Esophagus muscularis mucosa (tissue), 4 donors: ENCODE measurements around the gene HLA-DMA. TPM values are rescaled to one million over a fixed set of nuclear protein-coding genes. Genes with fewer than 3 reads are reported as not detected.

Source experiments
- DNase-seq: peaks from one replicate; pipeline ENCODE4 v3.0.0-alpha.2; 2017; ENCODE audit errors: extremely low spot score
- H3K27ac ChIP-seq, 4 donors: fragments of 200-600 bp; sonication (generic); replicated peaks in 1 of 4; 1 replicate in 3 of 4; 2 replicates in 1 of 4; pipeline ENCODE4 v1.5.1; 2016 to 2019; ENCODE audit warnings: mild to moderate bottlenecking in 1 of 4
- H3K27me3 ChIP-seq, 4 donors: fragments of 200-600 bp; sonication (generic); one replicate each; pipeline versions ENCODE4 v1.5.1 to v1.6.0; 2016 to 2019
- H3K36me3 ChIP-seq, 4 donors: fragments of 200-600 bp; sonication (generic); one replicate each; pipeline ENCODE4 v1.5.1; 2016 to 2019
- H3K4me1 ChIP-seq, 4 donors: fragments of 200-600 bp; sonication (generic); one replicate each; pipeline ENCODE4 v1.5.1; 2016 to 2019
- H3K4me3 ChIP-seq, 4 donors: fragments of 200-600 bp; sonication (generic); 1 replicate in 2 of 4; 2 replicates in 2 of 4; pipeline ENCODE4 v1.5.1; 2016 to 2019; ENCODE audit warnings: mild to moderate bottlenecking in 4 of 4, moderate library complexity in 1 of 4
- H3K9me3 ChIP-seq, 4 donors: fragments of 200-600 bp; sonication (generic); 1 replicate in 3 of 4; 2 replicates in 1 of 4; pipeline ENCODE4 v1.5.1; 2016 to 2019
- CTCF ChIP-seq, 3 experiments: fragments of 200-600 bp in 2 of 3; fragments of 450-650 bp in 1 of 3; sonication (generic) in 2 of 3; IDR thresholded peaks; one replicate each; pipeline ENCODE4 v1.5.1; 2017 to 2019; ENCODE audit warnings: antibody characterized with exemption in 3 of 3, mild to moderate bottlenecking in 2 of 3, moderate library complexity in 1 of 3
- EP300 ChIP-seq: sonication (generic); formaldehyde crosslinking; IDR thresholded peaks from one replicate; pipeline ENCODE4 v1.6.1; 2017; ENCODE audit warnings: antibody characterized with exemption
- POLR2A ChIP-seq: fragments of 450-650 bp; IDR thresholded peaks from one replicate; pipeline ENCODE4 v1.6.1; 2017; ENCODE audit warnings: antibody characterized with exemption, moderate library complexity, mild to moderate bottlenecking, low read depth
- POLR2AphosphoS5 ChIP-seq, 2 donors: sonication (generic); formaldehyde crosslinking; IDR thresholded peaks; one replicate each; pipeline ENCODE4 v1.6.1; 2017; ENCODE audit warnings: antibody characterized with exemption in 2 of 2
- WGBS: methylation state at CpG from one replicate; pipeline ENCODE4 v1.1.5; 2018; 5-methylcytosine and 5-hydroxymethylcytosine counted together
- intact Hi-C: fragments of 100-400 bp; cut with DNase I; formaldehyde crosslinking; loops from one replicate; pipeline ENCODE4 v1.15.1; 2023
- total RNA-seq, 4 donors: library from RNA; depleted of rRNA; stranded (reverse); fragments of >200 nt; gene quantifications; one replicate each; pipeline versions ENCODE4 v1.1.0 to v1.2.1, GENCODE V29; 2016

Gene HLA-DMA
- total RNA-seq, 4 donors from 2014 or later: 17.2 to 26.0 (median 21.6) TPM

- Histone ChIP-seq H3K4me3 (no peak overlapping the region), H3K27me3 (no peaks in the 10 kb centered on the region), H3K9me3 (no peaks in the 10 kb centered on the region), H3K36me3 (no peaks in the 10 kb centered on the region), H3K27ac (no peak overlapping the region), H3K4me1 (no peaks in the 10 kb centered on the region)
- TF ChIP-seq POLR2AphosphoS5 (IDR thresholded peaks at IDR 0.05) (no peak), EP300 (no peak), POLR2A (no peak), CTCF (IDR thresholded peaks at IDR 0.05) (no peak)
- DNase-seq: no peak
- WGBS: 77% methylated on average over 2 of the region's 2 CpGs
- intact Hi-C loops: no loop called here
These were observed 44.0 kb downstream of the HLA-DMA start for GRCh38 chr6:32908897-32909296.

GRCh38 chr6:32906539-32906938 lies 46.4 kb downstream of the HLA-DMA start:
- 71% methylated on average over 1 of the region's 1 CpG for WGBS
- Histone ChIP-seq H3K36me3 (no peaks in the 10 kb centered on the region), H3K27ac (no peak overlapping the region), H3K27me3 (no peaks in the 10 kb centered on the region), H3K9me3 (no peaks in the 10 kb centered on the region), H3K4me3 (no peak overlapping the region), H3K4me1 (no peaks in the 10 kb centered on the region)
- intact Hi-C loops: no loop called here
- TF ChIP-seq CTCF (IDR thresholded peaks at IDR 0.05): no peak
- TF ChIP-seq POLR2AphosphoS5 (IDR thresholded peaks at IDR 0.05): no peak
- TF ChIP-seq POLR2A: no peak
- no peak for TF ChIP-seq EP300
- no peak for DNase-seq

- DNase-seq: no peak
- intact Hi-C loops: no loop called here
- H3K27me3 ChIP-seq: no peaks in the 10 kb centered on the region
- no peaks in the 10 kb centered on the region for H3K9me3 ChIP-seq
- H3K4me1 ChIP-seq: no peaks in the 10 kb centered on the region
- WGBS: 51% methylated on average over 2 of the region's 2 CpGs
- TF ChIP-seq POLR2A (no peak), EP300 (no peak), CTCF (IDR thresholded peaks at IDR 0.05) (no peak), POLR2AphosphoS5 (IDR thresholded peaks at IDR 0.05) (no peak)
- peaks cover 0 to 7% (median 0%) of the 10 kb centered on the region in 4 donors for H3K36me3 ChIP-seq
- no peak overlapping the region for H3K4me3 ChIP-seq
- no peak overlapping the region for H3K27ac ChIP-seq
These were observed 47.8 kb downstream of the HLA-DMA start for GRCh38 chr6:32905078-32905477.

GRCh38 chr6:32903952-32904351 lies 48.9 kb downstream of the HLA-DMA start:
- H3K27ac ChIP-seq: no peak overlapping the region
- no peak overlapping the region for H3K4me3 ChIP-seq

More at GRCh38 chr6:32903952-32904351, 48.9 kb downstream of the HLA-DMA start:
- peaks cover 0 to 7% (median 0%) of the 10 kb centered on the region in 4 donors for H3K36me3 ChIP-seq
- no peaks in the 10 kb centered on the region for H3K9me3 ChIP-seq
- no peak for DNase-seq
- intact Hi-C loops: no loop called here
- H3K27me3 ChIP-seq: no peaks in the 10 kb centered on the region
- TF ChIP-seq POLR2AphosphoS5 (IDR thresholded peaks at IDR 0.05): no peak
- TF ChIP-seq CTCF (IDR thresholded peaks at IDR 0.05): no peak
- TF ChIP-seq EP300: no peak
- no peak for TF ChIP-seq POLR2A
- H3K4me1 ChIP-seq: no peaks in the 10 kb centered on the region

Other genes starting within 250 kb of the HLA-DMA start
- gene HLA-DQA2, start 211.7 kb downstream of the HLA-DMA start, total RNA-seq: 1 to 10 TPM in 1 of 4 donors, under 1 TPM in 2, not detected in 1; 0.40 to 3.2 (median 0.42) TPM
- gene HLA-DQB2, start 189.6 kb downstream of the HLA-DMA start, total RNA-seq: 1 to 10 TPM in 2 of 4 donors, under 1 TPM in 2; 0.33 to 1.7 (median 0.86) TPM
- under 1 TPM in 3 of 4 donors, not detected in 1; 0.19 to 0.33 (median 0.29) TPM for gene HLA-DOB, start 136.1 kb downstream of the HLA-DMA start, total RNA-seq
- gene TAP2, start 114.4 kb downstream of the HLA-DMA start, total RNA-seq: 10 to 100 TPM in 3 of 4 donors, 1 to 10 TPM in 1; 8.6 to 16.3 (median 13.4) TPM
- 10 to 100 TPM; 25.7 to 38.4 (median 32.4) TPM for gene PSMB8, start 109.0 kb downstream of the HLA-DMA start, total RNA-seq
- 10 to 100 TPM; 28.7 to 45.7 (median 34.8) TPM for gene TAP1, start 99.4 kb downstream of the HLA-DMA start, total RNA-seq
- gene PSMB9, start 98.9 kb downstream of the HLA-DMA start, total RNA-seq: 10 to 100 TPM in 3 of 4 donors, 1 to 10 TPM in 1; 9.1 to 26.2 (median 20.5) TPM
- gene HLA-DMB, start 12.1 kb downstream of the HLA-DMA start, total RNA-seq: 10 to 100 TPM in 2 of 4 donors, 1 to 10 TPM in 2; 8.0 to 17.2 (median 11.0) TPM
- gene BRD2, start 15.5 kb upstream of the HLA-DMA start, total RNA-seq: 100 to 1,000 TPM; 107 to 148 (median 118) TPM
- gene HLA-DOA, start 56.5 kb upstream of the HLA-DMA start, total RNA-seq: 10 to 100 TPM in 2 of 4 donors, 1 to 10 TPM in 2; 3.8 to 11.5 (median 8.3) TPM
- 10 to 100 TPM; 28.5 to 91.3 (median 65.9) TPM for gene HLA-DPA1, start 120.6 kb upstream of the HLA-DMA start, total RNA-seq
- gene HLA-DPB1, start 122.9 kb upstream of the HLA-DMA start, total RNA-seq: 10 to 100 TPM; 38.6 to 95.8 (median 61.7) TPM
- 1 to 10 TPM in 1 of 4 donors, under 1 TPM in 2, not detected in 1; 0.17 to 1.1 (median 0.19) TPM for gene COL11A2, start 239.4 kb upstream of the HLA-DMA start, total RNA-seq
- gene RXRB, start 247.6 kb upstream of the HLA-DMA start, total RNA-seq: 10 to 100 TPM; 21.5 to 34.1 (median 32.2) TPM
- gene SLC39A7, start 247.8 kb upstream of the HLA-DMA start, total RNA-seq: 10 to 100 TPM; 43.6 to 80.1 (median 62.3) TPM